G401 (cell line): ENCODE results near the gene CD52. TPM values are rescaled to one million over a fixed set of nuclear protein-coding genes. Genes with fewer than 3 reads are reported as not detected.
A peak's percentile ranks its signal among the peaks of the same experiment; 100 is the strongest.
"Not testable (repeated sequence)": the region's sequence is repeated elsewhere in the genome, so short reads cannot be mapped to it uniquely, and the experiment has no call there.

Experiments
- DNase-seq: peaks from one replicate; pipeline ENCODE4 v3.0.0-alpha.2; 2015; ENCODE audit warnings: low spot score
- in situ Hi-C: cut with HindIII; loops from 2 replicates; pipeline ENCODE4 v1.10.0; 2016; ENCODE audit warnings: low sequenced_read_pairs, mixed read lengths
- total RNA-seq: library from RNA; depleted of rRNA; stranded (reverse); fragments of >200 nt; shearing (Covaris generic); gene quantifications from 2 replicates; pipeline ENCODE4 v1.2.3, GENCODE V29; 2014

The CD52 gene
- total RNA-seq, 1 experiment from 2014 or later: 2.3 TPM

DNA sequence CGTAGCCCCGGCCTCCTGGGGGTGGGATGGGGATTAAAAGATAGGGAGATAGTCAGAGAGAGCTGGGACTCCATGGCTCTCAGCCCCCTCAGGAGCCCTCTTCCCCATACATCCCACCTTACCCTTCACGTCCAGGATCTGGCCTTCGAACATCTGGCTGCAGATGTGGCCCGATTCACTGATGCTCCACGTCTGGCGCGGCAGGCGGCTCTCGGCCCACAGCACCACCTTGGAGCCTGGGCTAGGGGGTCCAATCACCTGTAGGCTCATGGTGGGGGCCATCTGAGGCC lies 4.2 kb downstream of the CD52 start:
- DNase-seq: no peak
- in situ Hi-C loops: no loop called here

DNA sequence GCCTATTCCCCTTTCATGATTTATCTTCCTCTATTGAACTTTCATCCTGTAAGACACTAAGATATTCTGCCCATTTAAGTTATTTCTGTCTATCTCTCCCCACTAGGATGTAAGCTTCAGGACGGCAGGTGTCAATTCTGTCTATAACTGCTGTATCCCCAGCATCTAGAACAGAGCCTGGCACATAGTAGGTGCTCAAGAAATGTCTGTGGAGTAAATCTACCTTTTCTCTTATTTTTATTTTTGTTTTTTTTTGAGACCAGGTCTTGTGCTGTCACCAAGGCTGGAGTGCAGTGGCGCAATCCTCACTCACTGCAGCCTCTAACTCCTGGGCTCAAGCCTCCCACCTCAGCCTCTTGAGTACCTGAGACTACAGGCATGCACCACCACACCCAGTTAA lies 5.6 kb downstream of the CD52 start:
- DNase-seq: no peak
- in situ Hi-C loops: no loop called here

DNA sequence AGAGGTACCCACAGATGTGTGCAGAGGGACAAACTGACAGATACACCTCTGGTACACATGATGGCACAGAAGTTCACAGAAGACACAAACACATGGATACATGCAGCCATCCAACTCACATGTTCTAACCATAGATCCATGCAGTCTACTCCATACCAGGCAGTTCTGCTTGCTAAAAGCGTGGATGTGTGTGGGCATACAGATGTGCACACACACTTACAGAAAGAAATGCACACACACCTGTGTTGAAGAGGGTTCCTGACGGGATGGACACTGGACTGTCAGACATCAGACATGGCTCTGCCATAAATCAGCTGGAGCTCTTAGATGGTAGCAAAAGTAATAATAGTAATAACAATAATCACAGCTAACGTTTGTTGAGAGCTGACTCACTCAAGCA lies 6.8 kb downstream of the CD52 start:
- in situ Hi-C loops: no loop called here

DNA sequence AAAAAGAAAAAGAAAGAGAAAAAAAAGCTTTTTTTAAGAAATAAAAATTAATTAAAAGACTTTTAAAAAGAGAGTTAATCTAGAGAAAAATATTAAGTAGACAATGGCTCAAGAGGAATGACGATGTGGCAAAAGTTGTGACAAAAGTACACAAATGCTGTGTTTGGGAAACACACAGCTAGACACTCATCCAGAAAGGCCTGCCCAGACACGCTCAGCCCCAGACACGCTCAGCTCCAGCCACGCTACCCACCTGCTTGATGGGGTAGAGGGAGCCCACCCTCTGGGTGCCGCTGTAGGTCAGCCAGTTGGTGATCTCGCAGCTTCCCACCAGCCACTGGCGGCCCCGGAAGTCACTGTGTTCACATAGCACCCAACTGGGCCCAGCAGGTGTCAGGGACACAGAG lies 10.2 kb downstream of the CD52 start:
- DNase-seq: no peak
- in situ Hi-C loops: no loop called here

More for the DNA sequence above, 6.8 kb downstream of the CD52 start:
- DNase-seq: no peak

DNA sequence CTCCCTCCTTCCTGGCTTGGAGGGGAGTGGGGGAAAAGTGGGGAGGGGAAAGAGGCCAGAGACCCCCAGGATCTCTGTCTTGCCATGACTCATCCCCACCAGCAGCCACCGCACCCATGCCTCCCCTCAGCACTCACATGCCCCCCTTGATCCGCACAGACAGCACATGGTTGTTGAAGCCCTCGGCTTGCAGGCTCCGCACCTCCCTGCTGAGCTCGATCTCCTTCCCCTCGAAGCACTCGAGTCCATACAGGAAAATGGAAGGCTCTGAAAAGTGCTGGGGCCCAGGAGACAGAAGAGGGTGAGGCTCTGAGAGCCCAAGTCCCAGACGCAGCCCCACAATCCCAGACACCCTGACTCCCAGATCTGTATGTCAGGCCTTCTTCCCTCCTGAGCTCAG lies 10.8 kb downstream of the CD52 start:
- in situ Hi-C loops: no loop called here
- DNase-seq: no peak

- DNase-seq, in situ Hi-C loops: not testable (repeated sequence)
Measured at GRCh38 chr1:26329380-26329779, 11.6 kb downstream of the CD52 start.

DNA sequence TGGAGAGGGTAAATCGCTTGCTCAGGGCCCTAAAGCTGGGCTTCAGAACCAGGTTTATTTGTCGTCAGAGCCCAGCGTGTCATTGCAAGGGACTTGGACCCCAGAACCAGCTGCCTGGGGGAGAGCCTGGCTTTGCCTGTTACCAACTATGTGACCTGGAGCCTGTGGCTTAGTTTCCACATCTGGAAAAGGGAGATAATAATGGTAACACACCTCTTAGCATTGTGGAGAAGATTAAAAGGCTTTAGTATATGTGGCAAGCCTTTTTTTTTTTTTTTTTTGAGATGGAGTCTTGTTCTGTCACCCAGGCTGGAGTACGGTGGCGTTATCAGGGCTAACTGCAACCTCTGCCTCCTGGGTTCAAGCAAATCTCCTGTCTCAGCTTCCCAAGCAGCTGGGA lies 12.5 kb downstream of the CD52 start:
- in situ Hi-C loops: no loop called here
- no peak for DNase-seq

DNA sequence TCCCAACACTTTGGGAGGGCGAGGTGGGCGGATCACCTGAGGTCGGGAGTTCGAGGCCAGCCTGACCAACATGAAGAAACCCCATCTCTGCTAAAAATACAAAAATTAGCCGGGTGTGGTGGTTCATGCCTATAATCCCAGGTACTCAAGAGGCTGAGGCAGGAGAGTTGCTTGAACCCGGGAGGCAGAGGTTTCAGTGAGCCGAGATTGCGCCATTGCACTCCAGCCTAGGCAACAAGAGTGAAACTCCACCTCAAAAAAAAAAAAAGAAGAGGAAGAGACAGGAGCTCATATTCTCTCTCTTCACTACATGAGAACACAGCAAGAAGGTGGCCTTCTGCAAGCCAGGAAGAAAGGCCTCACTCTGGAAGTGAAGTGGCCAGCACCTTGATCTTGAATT lies 15.6 kb downstream of the CD52 start:
- in situ Hi-C loops: not testable (repeated sequence)

DNA sequence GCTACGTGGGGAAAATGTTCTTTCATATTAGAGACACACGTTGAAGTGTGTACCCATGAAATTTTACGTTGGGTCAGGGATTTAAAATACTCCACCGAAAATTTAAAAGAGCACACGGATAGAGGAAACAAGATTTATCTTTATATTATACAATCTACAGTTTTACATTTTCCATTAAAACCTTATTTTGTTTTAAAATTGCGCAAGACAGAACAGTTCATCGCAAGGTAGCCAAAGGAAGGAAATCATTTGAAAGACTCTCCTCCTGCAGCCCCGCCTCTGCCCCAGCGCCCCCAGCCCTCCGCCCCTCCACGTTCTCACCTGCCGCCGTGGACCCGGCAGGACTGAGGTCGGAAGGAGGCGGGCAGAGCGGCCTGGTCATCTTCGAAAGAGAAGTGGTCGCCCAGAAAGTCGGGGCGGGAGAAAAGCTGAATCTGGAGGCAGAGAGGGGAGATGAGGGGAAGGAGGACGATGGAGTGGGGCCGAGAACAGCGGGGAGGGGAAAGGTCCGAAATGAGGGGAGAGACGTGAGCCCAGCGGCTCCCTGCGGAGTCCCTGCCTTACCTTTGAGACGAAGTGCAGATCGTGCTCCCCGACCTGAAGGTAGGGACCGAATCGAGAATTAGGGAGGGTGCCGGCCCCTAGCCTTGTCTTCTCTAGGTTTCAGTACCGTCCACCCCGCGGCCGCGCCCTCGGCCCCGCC lies 18.2 kb downstream of the CD52 start:
- in situ Hi-C loops: no loop called here
- no peak for DNase-seq

More for the DNA sequence above, 15.6 kb downstream of the CD52 start:
- not testable (repeated sequence) for DNase-seq

DNA sequence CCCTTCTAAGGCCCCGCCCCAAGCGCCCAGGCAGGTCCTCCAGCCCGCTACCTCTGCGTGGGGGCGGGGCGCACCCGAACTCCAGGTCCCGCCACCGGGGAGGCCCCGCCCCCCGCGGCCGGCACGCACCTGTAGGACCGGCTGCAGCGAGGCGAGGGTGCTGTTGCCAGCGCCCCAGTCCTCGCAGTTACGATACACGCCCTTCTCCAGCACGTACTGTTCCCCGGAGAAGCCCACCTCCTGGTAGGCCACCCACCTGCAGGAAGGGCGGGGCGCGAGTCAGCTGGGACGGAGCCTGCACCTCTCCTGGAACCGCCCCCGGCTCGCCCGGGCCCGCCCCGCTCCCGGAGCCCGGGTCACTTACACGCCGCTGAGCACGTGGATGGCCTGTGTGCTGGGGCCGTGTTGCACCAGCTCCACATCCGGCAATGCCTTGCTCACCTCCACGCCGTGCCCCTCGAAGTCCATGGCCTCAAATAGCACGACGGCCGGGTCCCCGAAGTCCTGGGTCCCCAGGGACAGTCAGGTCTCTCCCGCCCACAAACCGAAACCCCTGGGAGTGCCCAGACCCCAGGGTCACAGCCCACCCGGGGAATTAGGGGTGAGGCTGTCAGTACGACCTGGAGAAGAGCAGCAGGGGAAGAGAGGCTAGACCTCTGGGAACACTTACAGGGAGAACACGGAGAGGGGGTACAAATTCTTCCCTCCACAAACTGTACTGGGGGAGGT lies 18.9 kb downstream of the CD52 start:
- in situ Hi-C loops: no loop called here
- DNase-seq: peak; percentile 60

- no peak for DNase-seq
- in situ Hi-C loops: no loop called here
Measured at GRCh38 chr1:26337206-26337535, 19.4 kb downstream of the CD52 start.

- in situ Hi-C loops: no loop called here
Measured at GRCh38 chr1:26337625-26338024, 19.9 kb downstream of the CD52 start.

GRCh38 chr1:26338670-26339069 lies 20.9 kb downstream of the CD52 start:
- DNase-seq: no peak
- in situ Hi-C loops: no loop called here

More at GRCh38 chr1:26337625-26338024, 19.9 kb downstream of the CD52 start:
- DNase-seq: no peak

GRCh38 chr1:26340047-26340481 lies 22.3 kb downstream of the CD52 start:
- no peak for DNase-seq
- in situ Hi-C loops: loop anchor here (5.0 kb wide), 1 partner anchor 52 kb away; no protein-coding TSS in a partner anchor

GRCh38 chr1:26344147-26344920 lies 26.6 kb downstream of the CD52 start:
- no peak for DNase-seq
- in situ Hi-C loops: loop anchor here (5.0 kb wide), 1 partner anchor 48 kb away; no protein-coding TSS in a partner anchor

DNA sequence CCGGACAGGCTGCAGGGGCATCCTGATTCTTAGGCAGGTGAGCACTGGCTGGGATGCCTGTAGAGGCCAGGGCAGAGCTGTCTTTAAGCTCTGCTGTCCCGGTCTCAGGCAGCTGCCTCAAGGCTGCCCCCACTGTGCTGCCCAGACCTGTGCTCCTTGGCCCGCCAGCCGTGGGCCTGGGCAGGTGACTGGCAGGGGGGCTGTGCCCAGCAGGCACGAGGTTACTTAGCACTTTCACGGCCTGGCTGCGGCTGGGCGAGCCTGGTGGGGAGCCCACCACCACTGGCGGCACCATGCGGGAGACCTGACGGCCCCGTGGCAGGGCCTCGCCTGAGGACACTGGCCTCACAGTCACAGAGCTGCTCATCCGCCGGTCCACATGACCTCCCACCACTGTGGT lies 28.0 kb downstream of the CD52 start:
- no peak for DNase-seq
- in situ Hi-C loops: no loop called here

GRCh38 chr1:26346274-26347033 lies 28.7 kb downstream of the CD52 start:
- DNase-seq: no peak
- in situ Hi-C loops: no loop called here

DNA sequence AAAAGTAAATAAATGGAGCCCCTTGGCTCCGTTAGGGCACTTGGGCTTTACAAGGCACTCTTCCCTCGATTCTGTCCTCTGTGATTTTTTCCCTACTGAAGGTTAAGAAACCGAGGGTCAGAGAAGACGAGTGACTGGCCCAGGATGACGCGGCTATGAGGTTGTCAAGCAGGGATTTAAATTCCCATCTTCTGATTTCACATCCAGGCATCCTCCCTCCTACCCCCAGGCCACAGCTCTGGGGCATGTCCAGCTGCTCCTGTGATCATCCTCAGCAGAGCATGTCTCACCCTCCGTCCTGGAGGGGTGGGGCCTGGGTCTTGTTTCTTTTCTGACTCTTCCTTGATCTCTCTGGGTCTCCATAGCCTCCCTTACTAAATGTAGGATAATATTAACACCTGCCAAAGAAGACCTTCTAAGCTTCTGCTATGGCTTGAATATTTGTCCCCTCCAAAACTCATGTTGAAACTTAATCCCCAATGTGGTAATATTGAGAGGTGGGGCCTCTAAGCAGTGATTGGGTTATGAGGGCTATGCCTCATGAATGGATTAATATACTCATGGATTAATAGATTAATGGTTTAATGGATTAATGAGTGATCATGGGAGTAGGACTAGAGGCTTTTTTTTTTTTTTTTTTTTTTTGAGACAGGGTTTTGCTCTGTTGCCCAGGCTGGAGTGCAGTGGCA lies 31.6 kb downstream of the CD52 start:
- no peak for DNase-seq
- in situ Hi-C loops: no loop called here

DNA sequence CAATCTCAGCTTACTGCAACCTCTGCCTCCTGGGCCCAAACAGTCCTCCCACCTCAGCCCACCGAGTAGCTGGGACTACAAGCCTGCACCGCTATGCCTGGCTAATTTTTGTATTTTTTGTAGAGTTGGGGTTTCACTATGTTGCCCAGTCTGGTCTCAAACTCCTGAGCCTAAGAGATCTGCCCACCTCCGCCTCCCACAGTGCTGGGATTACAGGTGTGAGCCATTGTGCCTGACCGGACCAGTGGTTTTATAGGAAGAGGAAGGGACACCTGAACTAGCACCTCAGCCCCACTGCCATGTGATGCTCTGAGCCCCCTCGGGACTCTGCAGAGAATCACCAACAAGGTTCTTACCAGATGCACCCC lies 32.1 kb downstream of the CD52 start:
- DNase-seq: no peak
- in situ Hi-C loops: no loop called here
